ENCODE data around the gene FBN1. TPM values are rescaled to one million over a fixed set of nuclear protein-coding genes. Genes with fewer than 3 reads are reported as not detected.

Gene FBN1
- total and polyA plus RNA-seq, 2 experiments from 2014 or later, result 2.1 to 5.3 TPM

DNA sequence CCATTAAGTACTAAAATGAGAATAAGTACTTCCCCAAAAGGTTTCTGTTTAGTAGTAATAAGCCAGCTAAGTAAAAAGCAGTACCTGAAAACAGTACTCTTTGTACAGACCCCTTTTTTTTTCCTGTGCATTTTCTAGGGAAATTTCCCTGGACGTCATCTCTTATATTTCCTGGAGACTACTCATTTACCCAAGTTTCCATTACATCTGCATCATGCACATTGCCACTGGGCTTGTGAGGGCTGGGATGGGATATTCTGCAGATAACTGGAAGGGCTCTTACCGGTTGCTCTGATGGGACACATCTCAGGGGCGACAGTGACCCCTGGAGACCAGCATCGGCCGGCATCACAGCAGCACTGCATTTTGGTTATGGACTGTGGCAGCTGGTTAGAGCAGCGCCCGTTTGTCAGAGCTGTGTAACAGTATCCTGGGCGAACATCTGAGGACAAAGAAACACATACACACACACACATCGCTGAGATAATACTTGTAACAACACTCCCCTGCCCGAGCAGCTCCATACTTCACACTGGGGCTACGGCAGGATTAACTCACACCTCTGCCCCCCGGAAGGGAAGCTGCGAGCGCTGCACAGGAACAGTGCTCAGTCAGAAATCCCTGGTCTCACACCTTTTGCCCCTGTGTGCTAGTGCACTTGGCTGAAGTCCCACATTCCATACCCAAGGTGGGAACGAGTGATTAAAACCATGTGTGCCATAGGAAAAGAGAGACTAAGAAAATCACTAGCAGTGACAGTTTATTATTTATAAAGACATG, 124.9 kb downstream of the FBN1 start:
- H3K36me3 ChIP-seq, result no peaks in the 10 kb centered on the region
- H3K4me1 ChIP-seq (ENCODE audit: low read depth), result no peaks in the 10 kb centered on the region
- no peak for DNase-seq (ENCODE audit: low read depth in 1 of 2, low spot score in 1 of 2)
- no peak overlapping the region for H3K4me3 ChIP-seq
- no peak for TF ChIP-seq CTCF (IDR thresholded peaks at IDR 0.05; ENCODE audit: low read depth, low read length)
- no peak overlapping the region for H3K27ac ChIP-seq
- H3K9me3 ChIP-seq (ENCODE audit: low read depth), result no peaks in the 10 kb centered on the region
- H3K27me3 ChIP-seq, result no peaks in the 10 kb centered on the region

DNA sequence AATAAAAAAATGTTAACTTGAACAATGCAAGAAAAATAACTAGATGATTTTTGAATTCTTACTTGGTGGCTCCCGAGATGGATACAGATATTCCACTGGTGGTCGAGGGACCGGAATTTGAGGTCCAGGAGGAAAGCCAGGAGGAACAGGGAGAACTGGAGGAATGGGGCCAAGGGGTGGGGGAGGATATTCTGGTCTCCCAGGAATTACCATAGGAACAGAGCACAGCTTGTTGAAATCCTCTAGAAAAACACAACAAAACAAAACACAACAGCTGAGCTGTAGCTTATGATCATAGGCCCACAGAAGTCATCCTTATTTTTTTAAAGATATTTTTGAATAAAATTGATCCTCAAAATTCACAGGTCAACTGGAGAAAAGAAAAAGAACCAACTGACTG, 129.4 kb downstream of the FBN1 start:
- H3K36me3 ChIP-seq, result no peaks in the 10 kb centered on the region
- DNase-seq (ENCODE audit: low read depth in 1 of 2, low spot score in 1 of 2), result peak in 1 of 2 donors; percentile 21
- H3K27me3 ChIP-seq, result no peaks in the 10 kb centered on the region
- no peaks in the 10 kb centered on the region for H3K4me1 ChIP-seq (ENCODE audit: low read depth)
- H3K4me3 ChIP-seq, result no peak overlapping the region
- TF ChIP-seq CTCF (IDR thresholded peaks at IDR 0.05; ENCODE audit: low read depth, low read length), result no peak
- no peaks in the 10 kb centered on the region for H3K9me3 ChIP-seq (ENCODE audit: low read depth)
- no peak overlapping the region for H3K27ac ChIP-seq

DNA sequence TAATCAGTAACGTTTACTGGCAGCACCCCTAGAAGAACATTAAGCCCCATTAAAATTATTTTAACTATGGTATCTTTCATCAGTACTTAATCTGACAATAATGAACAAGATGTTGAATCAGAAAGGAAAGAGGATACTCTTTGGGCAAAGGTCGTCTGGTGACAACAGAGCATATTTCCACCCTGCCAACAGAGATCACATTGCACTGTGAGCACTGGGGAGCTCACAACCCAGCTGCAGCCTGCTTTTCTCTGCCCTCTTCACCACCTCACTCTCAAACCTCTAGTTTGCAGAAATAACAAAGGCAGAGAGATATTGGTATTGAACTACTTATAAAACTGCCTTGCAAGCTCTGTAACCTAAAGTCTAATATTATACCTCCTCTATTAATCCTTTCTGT, 130.0 kb downstream of the FBN1 start:
- no peaks in the 10 kb centered on the region for H3K36me3 ChIP-seq
- H3K27me3 ChIP-seq, result no peaks in the 10 kb centered on the region
- no peak overlapping the region for H3K4me3 ChIP-seq

DNA sequence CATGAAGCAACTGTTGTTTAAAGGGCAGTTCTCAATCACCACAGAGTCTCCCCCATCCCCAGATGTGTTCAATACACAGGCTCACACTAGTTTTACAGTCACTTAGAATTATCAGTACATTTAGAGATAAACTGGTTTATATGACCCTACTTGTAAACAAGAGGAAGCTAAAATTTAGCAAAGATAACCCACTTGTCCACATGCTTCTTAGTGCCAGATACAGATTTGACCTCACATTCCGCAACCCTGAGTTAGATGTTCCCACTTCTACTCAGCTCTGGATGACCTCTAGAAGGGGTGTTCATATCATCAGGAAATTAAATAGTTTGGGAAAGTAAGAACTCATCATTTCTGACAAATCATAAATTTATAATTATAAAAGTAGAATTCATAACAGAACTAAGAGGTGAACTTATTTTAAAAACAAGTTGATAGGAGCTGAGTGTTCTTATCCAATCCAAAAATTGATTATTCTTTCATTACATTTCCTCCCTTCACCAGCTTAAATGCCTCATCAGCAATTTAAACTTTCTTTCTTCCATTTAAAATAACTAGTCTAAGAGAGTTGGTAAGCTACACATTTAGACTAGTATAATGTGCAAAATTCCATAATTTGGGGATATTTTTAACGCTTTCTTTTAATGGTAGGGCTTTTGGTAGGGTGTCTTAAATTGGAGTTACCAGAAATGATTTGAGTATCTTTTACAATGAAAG, 131.2 kb downstream of the FBN1 start:
- no peaks in the 10 kb centered on the region for H3K27me3 ChIP-seq
- DNase-seq (ENCODE audit: low read depth in 1 of 2, low spot score in 1 of 2), result no peak
- no peak overlapping the region for H3K4me3 ChIP-seq
- no peak overlapping the region for H3K27ac ChIP-seq
- H3K36me3 ChIP-seq, result no peaks in the 10 kb centered on the region
- TF ChIP-seq CTCF (IDR thresholded peaks at IDR 0.05; ENCODE audit: low read depth, low read length), result no peak
- H3K9me3 ChIP-seq (ENCODE audit: low read depth), result no peaks in the 10 kb centered on the region
- H3K4me1 ChIP-seq (ENCODE audit: low read depth), result no peaks in the 10 kb centered on the region

More for the DNA sequence above, 130.0 kb downstream of the FBN1 start:
- Histone ChIP-seq H3K27ac (no peak overlapping the region), H3K4me1 (ENCODE audit: low read depth) (no peaks in the 10 kb centered on the region), H3K9me3 (ENCODE audit: low read depth) (no peaks in the 10 kb centered on the region)
- no peak for DNase-seq (ENCODE audit: low read depth in 1 of 2, low spot score in 1 of 2)
- TF ChIP-seq CTCF (IDR thresholded peaks at IDR 0.05; ENCODE audit: low read depth, low read length), result no peak

- H3K27me3 ChIP-seq, result no peaks in the 10 kb centered on the region
- no peak for TF ChIP-seq CTCF (IDR thresholded peaks at IDR 0.05; ENCODE audit: low read depth, low read length)
- H3K9me3 ChIP-seq (ENCODE audit: low read depth), result no peaks in the 10 kb centered on the region
- no peaks in the 10 kb centered on the region for H3K36me3 ChIP-seq
- H3K4me3 ChIP-seq, result no peak overlapping the region
- no peak overlapping the region for H3K27ac ChIP-seq
- no peaks in the 10 kb centered on the region for H3K4me1 ChIP-seq (ENCODE audit: low read depth)
- peak in 1 of 2 donors; percentile 16 for DNase-seq (ENCODE audit: low read depth in 1 of 2, low spot score in 1 of 2)
Measured at GRCh38 chr15:48510976-48511375, 134.5 kb downstream of the FBN1 start.
